Hematopoietic multipotent progenitor cell treated with erythropoietin and hydrocortisone succinate and interleukin-3 and kit ligand, for 8 days (in vitro differentiated cells): Measurements from ENCODE around the gene PCNP.
"Not testable (repeated sequence)": the region's sequence is repeated elsewhere in the genome, so short reads cannot be mapped to it uniquely, and the experiment has no call there.

Experiments
- DNase-seq: peaks from one replicate; pipeline ENCODE4 v3.0.0-alpha.2; 2015

The PCNP gene, protein sequence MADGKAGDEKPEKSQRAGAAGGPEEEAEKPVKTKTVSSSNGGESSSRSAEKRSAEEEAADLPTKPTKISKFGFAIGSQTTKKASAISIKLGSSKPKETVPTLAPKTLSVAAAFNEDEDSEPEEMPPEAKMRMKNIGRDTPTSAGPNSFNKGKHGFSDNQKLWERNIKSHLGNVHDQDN

DNA sequence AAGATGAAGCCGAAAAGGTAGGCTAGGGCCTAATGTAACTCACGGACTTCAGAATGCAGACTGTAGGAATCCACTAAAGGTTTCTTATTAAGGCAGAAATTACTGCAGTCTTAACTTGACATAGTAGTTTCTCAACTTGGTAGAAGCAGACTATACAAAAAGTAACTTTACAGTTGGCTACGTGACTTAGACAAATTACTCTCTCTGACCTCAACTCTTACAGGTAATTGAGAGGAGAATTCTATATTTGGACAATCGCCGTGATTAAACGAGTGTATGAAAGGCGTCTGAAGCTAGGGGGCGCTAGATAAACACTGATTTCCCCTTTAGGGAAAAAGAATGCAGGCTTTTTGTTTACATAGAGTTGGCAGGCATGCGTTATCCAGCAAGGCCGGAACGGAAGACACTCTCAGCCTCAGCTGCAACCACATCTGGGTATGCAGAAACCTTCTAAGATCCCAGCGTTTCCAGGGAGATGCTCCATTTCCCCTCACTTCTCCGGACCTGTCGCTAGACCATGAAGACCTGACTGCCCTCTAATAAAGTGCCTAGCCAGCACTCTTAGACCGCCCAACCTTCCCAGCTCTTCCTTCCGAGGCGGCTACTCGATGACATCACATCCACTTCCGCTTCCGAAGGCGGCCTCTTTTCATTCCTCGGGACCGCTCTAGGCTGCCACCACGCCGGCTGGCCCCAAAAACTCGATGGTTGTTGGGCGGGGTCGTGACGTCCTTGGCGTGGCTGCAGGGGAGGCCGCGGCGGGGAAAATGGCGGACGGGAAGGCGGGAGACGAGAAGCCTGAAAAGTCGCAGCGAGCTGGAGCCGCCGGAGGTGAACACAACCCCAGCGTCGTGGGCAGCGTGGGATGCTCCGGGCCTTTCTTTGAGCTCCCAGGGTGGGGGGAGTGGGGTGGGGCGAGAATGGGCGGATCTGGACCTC, at the start of gene PCNP:
Gene PCNP (plus strand): TSS at position 732 of the 939 bp plus-strand sequence. CDS start 36 bp downstream, at position 768.
- DNase-seq = peak; percentile 99

DNA sequence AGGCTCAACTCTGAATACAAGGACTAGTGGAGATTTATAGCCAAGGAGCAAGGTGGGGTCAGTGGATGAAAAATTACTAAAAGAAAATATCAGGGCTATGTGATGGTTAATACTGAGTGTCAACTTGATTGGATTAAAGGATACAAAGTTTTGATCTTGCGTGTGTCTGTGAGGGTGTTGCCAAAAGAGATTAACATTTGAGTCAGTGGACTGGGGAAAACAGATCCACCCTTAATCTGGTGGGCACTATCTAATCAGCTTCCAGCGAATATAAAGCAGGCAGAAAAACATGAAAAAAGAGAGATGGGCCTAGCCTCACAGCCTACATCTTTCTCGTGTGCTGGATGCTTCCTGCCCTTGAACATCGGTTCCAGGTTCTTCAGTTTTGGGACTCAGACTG, 46.5 kb upstream of the PCNP start:
- peak; percentile 81 for DNase-seq

DNA sequence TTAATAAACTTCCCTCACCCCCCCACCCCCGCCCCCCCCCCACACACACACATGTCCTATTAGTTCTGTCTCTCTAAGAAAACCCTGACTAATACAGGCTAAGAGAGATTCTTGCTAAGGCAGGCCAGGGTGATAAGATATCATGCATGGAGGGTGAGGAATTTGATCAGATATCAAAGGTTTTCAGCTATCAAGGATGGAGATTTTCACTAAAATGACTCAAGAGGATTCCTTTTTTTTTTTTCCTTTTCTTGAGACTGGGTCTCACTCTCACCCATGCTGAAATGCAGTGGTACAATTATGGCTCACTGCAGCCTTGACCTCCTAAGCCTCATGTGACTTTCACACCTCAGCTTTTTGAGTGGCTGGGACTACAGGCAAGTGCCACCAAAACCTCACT, 46.1 kb upstream of the PCNP start:
- no peak for DNase-seq

DNA sequence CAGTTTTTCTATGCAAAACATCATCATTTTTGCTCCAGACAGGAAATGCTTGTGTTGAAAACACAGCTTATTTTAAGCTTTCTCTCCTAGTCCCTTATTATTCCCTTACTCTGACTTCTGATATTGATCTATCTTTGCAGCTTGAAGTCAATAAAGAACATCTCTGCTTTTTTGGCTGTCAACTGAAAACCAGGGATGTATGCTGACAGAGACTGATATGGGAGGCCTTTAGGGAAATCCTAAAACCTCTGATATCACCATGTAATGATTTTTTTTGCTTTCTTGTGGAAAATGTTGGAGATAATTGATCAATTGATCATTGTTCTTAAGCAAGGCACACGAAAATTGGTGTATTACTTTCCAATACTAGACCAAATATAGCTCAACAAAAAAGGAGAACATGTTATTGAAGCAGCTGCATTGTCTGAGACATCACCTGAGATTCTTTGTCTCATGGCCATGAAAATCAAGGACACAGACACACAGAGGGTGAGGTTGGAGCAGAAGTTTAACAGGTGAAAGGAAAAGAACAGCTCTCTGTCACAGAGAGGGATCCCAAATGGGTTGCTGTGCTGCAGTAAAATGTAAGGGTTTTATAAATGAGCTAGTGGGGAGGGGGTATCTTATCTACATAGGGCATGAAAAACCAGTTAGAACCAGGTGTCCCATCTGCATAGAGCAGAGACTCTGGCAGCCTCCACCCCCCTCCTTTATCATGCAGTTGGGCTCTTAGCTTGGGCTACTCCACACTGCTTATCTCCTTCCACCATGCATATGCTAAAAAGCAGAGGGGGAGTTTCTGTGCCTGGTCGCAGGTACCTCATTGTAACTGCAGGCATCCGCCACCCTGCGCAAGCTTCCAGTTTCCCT, 43.9 kb upstream of the PCNP start:
- DNase-seq = peak; percentile 97

DNA sequence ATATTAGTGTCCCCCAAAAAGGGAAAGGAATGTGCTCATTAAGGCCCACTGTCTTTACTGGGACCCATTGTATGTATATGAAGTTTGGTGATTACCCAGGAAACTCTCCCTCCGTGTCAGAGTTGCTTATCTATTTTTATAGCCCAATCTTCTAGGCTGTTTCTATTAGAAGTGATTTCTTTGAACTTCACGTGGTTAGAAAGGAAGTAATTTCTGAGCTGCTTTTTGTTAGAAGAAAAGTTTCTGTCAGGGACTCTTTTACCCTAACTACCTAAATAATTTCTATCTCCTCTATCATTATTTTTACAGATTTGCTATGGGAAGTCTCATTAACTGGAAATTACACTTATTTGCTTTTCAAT, 43.3 kb upstream of the PCNP start:
- DNase-seq = no peak

DNA sequence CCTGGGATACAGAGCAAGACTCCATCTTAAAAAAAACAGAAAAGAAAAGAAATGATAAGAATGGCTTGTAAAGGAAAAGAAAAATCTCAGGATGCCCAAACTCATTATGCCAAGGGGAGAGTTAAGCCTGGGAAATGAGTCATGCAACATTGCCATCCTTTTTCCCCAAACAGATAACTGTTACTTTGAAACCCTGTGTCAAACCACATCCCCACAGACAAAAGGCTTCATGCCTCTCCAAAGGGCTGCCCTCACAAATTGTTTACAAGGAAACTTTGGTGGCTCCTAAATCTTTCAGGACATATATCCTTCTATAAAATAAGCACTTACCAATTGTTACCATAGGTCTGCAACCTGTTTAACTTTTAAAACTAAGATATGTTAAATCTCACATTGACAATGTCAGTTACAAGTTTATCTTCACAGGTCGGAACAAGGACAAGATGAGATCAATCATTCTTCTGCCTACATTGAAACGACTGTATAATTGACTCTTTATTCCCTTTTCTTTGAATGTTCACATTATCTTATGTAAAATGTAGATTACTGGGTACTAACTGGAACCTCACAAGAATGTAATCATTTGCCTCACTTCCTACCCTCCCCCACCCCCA, 42.4 kb upstream of the PCNP start:
- peak; percentile 63 for DNase-seq

DNA sequence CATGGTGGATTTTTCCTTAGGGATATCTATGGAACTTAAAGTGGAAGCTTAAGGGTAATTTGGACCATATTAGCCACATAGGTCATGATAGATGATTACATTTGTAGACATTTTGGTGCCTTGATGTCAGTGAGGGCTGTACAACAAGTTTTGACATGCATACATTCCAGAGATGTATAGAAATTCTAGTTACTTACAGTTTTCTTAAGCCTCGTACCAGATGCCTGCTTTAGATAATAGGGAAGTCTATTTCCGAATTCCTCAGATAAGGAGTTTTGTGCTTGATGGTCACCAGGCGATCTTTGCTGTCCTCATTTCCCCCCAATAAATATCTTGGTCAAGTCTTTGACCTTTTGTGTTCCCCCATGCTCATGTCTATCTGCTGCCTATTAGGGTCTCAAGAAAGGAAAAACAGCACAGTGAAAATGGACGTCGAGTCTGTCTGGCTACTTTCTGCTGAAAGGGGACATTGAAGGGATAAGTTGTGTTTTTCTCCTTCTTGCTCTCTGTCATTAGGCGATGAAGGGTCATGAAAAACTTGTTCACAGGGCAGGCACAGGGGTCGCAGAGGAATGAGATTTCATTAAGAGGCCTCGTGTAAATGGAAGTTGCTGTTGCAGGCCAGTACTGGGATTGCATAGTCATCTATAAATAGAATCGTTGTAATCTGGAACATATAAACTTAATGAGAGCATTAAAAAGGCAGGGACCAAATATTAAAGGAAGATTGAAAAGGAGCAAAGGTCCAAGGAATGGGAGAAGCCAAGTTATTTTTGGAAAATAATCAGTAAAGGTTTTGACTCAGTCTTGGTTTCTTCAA, 41.0 kb upstream of the PCNP start:
- DNase-seq = no peak

DNA sequence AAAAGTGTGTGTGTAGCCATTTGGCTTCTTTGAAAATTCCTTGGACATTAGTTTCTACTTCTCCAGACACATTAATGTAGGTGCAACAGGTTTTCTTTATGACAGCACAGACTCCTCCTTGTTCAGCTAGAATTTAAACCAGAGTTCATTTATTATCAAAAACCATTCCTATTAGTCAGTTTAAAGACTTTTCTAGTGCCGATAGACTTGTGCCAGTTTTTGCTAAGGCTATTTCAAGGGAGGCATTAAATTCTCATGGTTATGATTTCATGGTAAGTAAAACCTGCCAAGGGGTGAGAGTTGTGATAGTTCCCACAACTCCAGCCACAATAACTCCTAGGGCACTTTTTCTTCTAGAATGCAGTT, 40.4 kb upstream of the PCNP start:
- DNase-seq = no peak

DNA sequence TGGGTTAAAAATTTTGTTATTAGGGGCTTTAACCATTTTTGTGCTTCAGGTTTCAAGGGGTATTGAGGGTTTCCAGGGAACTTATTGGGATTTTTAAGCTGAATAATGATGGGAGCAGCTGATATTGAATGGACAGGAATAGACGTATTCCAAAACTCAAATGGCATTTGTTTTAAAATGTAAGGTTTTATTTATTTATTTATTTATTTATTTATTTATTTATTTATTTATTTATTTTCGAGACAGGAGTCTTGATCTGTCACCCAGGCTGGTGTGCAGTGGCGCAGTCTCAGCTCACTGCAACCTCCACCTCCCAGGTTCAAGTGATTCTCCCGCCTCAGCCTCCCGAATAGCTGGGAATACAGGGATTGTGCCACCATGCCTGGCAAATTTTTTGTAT, 38.8 kb upstream of the PCNP start:
- DNase-seq = no peak

DNA sequence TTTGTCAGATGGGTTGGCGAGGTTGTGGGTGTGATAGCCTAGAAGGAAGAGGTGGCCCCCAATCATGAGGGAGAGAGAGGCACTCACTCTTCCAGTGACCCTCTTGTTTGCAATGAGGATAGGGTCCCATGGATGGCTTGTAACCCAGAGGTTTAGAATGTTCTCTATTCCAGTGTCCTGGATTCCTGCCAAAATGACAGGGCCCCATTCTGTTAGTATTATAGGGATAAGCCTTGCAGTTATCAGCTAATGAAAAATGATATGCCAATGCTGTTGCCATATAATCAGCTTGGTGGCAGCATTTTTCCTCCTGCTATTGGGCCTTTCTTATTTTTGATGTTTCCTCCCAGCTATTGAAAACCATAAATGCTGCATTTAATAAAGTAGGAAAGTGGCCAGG, 37.7 kb upstream of the PCNP start:
- DNase-seq = peak; percentile 65

DNA sequence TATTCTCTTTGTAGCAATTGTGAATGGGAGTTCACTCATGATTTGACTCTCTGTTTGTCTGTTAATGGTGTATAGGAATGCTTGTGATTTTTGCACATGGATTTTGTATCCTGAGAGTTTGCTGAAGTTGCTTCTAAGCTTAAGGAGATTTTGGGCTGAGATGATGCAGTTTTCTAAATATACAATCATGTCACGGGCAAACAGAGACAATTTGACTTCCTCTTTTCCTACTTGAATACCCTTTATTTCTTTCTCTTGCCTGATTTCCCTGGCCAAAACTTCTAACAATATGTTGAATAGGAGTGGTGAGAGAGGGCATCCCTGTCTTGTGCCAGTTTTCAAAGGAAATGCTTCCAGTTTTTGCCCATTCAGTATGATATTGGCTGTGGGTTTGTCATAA, 37.0 kb upstream of the PCNP start:
- DNase-seq = not testable (repeated sequence)

DNA sequence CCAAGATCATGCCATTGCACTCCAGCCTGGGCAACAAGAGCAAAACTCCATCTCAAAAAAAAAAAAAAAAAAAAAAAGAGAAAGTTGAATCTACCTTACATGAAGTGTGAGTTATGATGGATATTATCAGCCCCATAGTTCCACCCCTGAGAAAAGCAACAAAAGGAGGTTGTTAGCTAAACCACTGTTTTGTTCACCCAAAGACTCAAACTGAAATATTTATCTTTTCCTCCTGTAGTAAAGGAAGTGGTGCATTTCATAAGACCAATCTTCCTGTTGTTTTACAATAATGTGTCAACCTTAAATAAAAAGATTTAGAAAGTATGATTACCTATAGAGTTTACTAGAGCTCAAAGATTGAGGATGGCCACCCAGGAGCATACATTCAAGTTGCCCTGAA, 31.0 kb upstream of the PCNP start:
- no peak for DNase-seq

DNA sequence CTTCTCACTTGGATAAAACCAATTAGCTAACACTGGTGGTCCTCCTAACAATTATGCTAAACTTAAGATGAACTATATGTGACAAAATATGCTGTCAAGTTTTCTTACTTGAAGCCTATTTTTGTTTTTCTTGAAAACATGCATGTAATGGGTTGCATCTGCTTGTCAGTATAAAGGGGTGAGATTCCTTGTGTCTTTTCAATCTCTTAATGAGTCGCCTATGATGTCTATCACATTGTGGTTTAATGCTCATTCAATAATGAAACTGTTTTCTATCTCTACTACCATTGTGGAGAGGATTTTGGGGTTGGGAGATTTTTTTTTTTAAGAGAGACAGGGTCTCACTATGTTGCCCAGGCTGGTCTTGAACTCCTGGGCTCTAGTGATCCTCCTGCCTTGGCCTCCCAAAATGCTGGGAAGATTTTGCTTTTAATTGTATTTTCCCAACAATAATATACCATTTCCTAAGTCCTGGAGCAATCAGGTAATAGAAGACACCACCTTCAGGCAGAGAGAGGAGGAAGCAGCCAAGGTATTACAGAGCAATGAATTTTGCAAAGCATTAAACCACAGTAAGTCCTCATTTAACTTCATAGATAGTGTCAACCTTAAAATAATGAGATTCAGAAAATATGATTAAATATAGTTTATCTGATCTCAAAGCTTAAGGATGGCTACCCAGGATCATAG, 29.7 kb upstream of the PCNP start:
- DNase-seq = no peak

DNA sequence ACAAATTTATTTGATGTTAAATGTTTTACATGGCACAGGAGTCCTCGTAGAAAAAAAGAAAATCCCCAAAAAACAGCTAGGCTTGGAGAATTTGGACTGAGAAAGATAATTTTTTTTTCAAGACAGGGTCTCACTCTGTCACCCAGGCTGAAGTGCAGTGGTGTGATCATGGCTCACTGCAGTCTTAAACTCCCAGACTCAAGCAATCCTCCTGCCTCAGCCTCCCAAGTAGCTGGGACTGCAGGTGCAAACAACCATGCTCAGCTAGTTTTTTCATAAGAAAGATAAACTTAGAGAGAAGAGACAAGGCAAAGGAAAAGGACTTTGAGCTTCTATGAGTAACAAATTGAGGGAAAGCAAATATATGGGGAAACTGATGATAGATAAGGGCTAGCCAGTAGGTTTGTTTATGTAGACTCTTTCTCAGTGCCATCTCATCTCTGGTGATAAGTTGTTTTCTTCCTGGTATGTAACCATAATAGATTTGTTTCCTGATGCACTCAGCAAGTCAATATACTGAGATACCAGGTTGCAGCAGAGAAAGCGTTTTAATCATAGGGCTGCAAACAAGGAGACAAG, 25.4 kb upstream of the PCNP start:
- DNase-seq = no peak

DNA sequence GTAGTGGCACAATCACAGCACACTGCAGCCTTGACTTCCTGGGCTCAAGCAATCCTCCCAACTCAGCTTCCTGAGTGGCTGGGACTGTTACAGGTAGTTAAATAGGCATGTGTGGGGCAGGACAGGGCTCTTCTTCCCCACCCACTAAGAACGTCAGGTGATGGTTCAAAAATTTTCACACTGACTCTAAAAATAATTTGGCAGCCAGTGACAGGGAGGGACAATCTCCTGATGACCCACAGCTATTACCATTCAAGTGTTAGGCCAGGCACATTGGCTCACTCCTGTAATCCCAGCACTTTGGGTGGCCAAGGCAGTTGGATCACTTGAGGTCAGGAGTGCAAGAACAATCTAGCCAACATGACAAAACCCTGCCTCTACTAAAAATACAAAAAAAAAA, 24.5 kb upstream of the PCNP start:
- DNase-seq = no peak

DNA sequence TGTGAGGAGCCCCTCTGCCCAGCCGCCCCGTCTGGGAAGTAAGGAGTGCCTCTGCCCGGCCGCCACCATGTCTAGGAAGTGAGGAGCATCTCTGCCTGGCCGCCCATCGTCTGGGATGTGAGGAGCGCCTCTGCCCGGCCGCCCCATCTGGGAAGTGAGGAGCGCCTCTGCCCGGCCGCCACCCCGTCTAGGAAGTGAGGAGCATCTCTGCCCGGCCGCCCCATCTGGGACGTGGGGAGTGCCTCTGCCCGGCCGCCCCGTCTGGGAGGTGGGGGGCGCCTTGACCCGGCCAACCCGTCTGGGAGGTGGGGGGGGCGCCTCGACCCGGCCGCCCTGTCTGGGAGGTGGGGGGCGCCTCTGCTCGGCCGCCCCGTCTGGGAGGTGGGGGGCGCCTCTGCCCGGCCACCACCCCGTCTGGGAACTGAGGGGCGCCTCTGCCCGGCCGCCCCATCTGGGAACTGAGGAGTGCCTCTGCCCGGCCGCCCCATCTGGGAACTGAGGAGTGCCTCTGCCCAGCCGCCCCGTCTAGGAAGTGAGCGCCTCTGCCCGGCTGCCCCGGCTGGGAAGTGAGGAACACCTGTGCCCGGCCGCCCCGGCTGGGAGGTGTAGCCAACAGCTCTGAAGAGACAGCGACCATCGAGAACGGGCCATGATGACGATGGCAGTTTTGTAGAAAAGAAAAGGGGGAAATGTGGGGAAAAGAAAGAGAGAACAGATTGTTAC, 22.5 kb upstream of the PCNP start:
- DNase-seq = not testable (repeated sequence)

DNA sequence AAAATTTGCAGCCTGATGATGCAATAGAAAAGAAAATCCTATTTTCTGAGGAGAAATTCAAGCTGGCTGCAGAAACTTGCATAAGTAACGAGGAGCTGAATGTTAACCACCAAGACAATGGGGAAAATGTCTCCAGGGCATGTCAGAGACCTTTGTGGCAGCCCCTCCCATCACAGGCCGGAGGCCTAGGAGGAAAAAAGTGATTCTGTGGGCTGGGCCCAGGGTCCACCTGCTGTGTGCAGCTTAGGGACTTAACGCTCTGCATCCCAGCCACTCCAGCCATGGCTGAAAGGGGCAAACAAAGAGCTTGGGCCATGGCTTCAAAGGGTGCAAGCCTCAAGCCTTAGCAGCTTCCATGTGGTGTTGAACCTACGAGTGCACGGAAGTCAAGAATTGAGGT, 20.6 kb upstream of the PCNP start:
- not testable (repeated sequence) for DNase-seq

DNA sequence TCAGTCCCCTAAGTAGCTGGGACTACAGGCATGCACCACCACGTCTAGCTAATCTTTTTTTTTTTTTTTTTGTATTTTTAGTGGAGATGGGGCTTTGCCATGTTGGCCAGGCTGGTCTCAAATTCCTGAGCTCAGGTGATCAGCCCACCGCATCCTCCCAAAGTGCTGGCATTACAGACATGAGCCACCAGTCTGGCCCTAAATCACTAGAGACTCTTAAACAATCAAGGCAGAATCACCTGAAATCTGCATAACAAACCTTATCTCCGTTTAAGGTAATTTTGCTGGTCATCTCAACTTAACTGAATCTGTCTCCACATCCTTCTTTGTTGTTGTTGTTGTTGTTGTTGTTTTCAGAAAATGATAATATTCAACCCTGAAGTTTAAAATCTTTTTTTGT, 17.9 kb upstream of the PCNP start:
- no peak for DNase-seq

DNA sequence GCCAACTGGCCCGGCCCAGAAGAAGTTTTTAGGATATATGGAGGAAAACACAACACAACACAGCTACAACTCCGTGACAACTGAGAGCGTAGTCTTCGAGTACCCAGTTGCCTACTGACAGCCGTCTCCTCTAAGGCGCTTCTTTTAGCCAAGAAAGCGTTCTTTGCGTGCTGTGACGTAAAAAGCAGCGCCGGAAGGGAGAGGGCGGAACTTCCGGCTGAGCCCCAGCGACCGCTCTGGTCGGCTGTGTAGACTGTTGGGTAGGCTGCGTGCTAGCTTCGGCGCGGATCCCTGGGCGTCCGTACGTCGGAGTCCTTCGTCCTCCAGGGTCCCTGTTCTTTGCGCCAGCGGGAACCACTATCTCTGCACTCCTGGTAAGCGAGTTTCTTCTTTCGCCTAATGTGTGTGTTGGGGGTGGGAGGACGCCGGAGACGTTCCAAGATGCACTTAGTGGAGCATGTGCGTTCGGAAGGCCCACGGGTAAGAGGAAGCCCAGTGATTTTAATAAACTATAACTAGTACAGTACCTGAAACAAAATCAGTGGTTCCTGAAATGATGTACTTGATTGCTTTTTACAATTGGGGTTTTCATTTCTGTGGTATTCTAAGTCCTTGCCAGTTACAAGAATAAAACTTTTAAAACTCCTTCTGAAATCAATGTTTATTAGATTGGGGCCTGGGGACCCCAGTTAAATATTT, 12.2 kb upstream of the PCNP start, which contains the start of gene TRMT10C:
Gene TRMT10C (plus strand): TSS at position 239 of the 699 bp plus-strand sequence. CDS start 2,914 bp downstream, outside the sequence.
- DNase-seq = peak; percentile 95
